OCI-M2 (cell line): ENCODE data around the gene ARHGAP12.
"Not testable (repeated sequence)": the region's sequence is repeated elsewhere in the genome, so short reads cannot be mapped to it uniquely, and the experiment has no call there.

ENCODE experiments used
- DNase-seq: peaks from one replicate; lab custom pipeline; 2025; ENCODE audit not compliant: unreplicated experiment; lab: John Stamatoyannopoulos, UW

The ARHGAP12 gene

DNA sequence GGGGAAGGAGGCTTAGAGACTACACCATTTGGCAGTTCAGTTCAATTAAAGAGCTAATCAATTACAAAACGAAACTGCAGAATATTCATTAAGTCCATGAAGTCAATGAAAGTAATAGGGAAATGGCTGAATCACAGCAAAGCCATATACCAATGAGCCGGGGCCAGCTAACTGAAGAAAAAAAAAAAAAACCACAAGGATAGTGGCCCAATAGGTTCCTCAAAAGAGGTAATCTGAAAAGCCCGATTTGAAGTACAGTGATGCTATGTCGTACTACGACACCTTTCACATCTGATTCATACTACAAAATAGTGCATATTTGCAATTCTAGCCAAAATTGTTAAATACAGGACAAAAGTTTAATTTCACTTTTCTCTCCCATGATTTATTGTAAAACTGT is 2.5 kb downstream of the ARHGAP12 start:
- no peak for DNase-seq

DNA sequence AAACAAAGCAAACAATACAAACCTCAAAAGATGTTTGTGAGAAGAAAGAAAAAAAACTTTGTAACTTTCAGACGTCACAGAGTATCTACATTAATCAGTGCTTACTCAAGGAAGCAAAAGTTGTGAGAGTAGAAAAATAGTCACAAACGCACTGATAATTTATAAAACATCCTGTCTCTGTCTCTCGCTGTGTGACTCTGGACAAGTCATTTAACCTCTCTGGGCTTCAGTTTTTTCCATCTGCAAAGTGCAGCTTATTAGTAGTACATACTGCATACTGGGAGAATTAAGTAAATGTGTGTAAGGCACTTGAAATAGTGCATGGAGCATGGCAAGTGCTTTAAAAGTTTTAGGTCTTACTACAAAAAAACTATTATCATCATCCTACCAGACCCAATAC is 3.8 kb downstream of the ARHGAP12 start:
- no peak for DNase-seq

DNA sequence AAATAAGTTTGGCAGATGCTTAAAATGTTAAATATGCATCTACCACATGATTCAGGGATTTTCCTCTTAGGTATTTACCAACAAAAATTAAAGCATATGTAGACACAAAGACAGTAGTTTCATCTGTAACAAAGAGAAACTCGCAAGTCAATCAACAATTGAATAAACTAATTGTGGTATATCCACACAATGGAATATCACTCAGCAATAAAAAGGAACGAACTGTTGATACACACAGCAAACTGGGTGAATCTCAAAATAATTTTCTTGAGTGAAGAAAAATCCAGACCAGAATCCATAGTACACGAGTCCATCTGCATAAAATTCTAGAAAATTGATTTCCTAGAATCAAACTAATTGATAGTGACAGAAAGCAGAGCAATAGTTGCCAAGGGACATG is 5.2 kb downstream of the ARHGAP12 start:
- no peak for DNase-seq

DNA sequence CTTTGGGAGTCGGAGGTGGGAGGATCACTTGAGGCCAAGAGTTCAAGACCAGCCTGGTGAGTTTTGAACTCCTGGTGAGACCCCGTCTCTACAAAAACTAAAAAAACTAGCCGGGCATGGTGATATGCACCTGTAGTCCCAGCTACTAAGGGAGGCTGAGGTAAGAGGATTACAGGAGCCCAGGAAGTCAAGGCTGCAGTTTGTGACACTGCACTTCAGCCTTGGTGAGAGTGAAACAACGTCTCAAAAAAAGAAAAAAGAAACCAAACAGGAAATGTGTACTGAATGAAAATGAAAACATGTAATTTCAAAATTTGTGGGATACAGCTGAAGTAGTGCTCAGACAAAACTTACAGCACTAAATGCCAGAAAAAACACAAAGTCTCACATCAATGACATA is 7.6 kb downstream of the ARHGAP12 start:
- no peak for DNase-seq

DNA sequence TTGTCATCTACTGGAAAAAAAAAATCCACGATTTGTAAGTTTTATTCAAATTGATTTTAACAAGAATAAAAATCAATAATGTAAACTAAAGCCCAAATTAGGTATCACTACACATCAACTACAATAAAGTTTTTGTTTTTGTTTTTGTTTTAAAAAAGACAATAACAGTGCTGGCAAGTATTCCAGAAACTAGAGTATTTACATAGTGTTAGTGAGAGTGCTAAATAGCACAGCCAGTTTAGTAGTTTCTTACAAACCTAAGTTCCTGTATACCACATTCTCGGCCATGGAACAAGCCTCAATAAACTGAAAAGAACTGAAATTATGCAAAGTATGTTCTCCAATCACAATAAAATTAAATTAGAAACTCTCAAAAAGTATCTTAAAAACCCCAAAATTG is 8.1 kb downstream of the ARHGAP12 start:
- no peak for DNase-seq

DNA sequence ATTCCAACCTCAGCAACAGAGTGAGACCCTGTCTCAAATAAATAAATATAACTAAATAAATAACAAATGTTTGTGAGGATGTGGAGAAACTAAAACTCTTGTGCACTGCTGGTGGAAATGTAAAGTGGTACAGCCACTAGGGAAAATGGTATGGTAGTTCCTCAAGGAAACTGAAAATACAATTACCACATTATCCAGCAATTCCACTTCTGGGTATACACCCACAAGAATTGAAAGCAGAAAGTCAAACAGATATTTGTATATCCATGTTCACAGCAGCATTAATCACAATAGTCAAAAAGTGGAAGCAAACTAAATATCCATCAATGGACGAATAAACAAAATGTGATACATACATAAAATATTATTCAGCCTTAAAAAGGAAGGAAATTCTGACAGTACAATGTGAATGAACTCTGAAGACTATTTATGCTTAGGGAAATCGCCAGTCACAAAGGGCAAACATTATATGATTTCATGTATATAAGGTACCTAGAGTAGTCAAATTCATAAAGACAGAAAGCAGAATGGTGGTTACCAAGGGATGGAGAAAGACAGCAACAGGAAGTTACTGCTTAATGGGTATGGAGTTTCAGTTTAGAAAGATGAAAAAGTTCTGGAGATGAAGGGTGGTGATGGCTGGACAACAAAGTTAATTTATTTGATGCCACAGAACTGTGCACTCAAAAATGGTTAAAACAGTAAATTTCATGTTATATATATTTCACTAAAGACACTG is 9.8 kb downstream of the ARHGAP12 start:
- no peak for DNase-seq

DNA sequence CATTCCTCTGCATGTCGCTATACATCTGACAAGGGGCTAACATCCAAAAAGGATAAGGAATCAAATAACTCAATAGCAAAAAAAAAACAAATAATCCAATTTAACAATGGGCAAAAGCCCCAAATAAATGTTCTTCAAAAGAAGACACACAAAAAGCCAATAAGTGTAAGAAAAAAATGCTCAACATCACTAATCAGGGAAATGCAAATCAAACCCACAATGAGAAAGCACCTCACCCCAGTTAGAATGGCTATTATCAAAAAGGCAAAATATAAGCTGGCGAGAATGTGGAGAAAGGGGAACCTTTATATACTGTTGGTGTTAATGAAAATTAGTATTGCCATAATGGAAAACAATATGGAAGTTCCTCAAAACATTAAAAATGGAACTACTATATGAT is 14.3 kb downstream of the ARHGAP12 start:
- no peak for DNase-seq

DNA sequence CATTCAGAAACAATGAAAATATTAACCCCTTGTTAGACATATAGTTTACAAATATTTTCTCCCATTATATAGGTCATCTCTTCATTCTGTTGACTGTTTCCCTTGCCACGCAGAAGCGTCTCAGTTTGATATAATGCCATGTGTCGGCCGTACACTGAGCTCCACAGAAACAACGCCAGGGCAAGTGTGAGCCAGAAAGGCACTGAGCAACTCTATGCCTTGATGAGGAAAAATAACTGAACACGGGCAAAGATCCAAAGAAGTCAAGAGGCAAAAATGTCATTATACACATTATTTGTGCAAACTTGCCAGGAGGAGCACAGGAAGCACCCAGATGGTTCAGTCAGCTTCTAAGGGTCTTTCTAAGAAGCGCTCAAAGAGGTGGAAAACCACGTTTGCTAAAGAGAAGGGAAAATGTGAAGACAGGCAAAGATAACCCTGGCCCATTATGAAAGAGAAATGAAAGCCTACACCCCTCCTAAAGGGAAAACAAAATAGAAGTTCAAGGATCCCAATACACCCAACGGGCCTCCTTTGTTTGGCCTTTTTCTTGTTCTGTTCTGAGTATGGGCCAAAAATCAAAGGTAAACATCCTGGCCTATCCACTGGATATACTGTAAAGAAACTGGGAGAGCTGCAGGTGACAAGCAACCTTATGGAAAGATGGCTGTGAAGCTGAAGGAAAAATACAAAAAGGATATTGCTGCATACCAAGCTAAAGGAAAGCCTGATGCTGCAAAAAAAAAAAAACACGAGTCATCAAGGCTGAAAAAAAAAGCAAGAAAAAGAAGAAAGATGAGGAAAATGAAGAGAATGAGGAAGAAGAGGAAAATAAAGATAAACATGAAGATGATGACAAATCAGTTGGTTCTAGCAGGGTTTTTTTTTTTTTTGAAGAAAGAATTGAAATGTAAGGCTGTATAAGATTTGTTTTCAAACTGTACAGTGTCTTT is 15.5 kb downstream of the ARHGAP12 start:
- DNase-seq: no peak

DNA sequence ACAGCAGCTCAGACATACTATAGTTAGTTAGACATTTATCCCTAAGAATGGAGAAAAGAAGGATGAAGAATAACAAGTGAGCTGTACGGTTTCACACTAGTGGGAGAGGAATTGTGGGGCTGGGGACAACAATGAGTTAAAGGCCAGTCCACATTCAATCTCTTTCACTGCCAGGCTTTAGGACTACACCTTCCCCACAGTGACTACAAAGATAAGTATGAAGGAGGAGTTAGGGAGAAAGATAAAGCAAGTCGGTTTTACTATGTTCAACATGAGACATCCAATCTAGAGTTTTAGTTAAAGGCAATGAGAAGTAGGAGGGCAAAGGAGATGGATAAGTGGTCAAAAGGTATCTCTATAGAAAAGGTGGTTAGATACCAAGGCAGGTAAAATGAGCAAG is 16.3 kb downstream of the ARHGAP12 start:
- no peak for DNase-seq

DNA sequence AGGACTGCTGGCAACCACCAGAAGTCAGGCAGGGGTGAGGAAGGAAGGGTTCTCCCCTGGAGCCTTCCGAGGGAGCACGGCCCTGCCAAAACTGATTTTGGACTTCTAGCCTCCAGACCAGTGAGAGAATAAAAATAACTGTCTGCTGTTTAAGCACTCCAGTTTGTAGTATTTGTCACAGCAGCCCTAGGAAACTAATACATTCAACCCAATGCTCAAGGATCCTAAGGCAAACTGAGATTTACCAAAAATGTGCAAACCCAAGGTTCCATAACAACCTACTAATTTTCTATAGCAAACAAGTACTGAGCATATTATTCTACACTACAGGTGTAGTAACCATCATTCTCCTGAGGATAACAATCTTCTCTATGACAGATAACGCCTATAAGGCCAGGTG is 18.6 kb downstream of the ARHGAP12 start:
- no peak for DNase-seq

DNA sequence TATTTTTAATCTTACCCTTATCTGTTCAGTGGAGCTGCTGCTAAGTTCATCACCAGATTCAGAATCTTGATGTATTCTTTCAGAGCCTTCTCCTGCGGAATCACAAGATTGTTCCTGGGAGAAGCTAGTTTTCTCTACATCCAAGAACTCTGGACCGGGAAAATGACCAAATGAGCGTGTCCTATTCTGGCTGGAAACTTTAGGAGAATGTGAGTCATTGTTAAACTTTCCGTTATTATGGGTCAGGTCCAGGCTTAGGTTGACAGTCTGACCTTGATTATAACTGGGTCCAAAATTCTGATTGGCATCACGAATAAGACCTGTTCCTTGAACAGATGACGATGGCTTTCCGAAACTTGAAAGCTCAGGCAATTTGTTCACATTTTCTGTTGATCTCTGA is 20.5 kb downstream of the ARHGAP12 start:
- DNase-seq: no peak

DNA sequence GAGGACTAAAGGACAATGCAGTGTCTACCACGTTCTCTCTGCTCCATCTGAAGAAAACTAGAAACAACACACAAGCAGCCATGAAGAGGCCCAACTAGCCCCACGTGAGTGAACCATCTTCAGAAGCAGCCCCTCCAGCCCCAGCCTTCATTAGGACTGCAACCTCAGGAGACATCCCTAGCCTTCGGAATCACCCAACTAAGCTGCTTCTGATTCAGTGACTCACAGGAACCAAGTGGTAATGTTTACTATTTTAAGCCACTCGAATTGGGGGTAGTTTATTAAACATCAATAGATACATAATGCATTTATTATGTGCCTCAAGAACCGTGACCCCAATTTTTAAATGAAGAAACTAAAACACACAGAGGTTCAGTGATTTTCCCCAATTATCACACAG is 22.6 kb downstream of the ARHGAP12 start:
- DNase-seq: no peak

DNA sequence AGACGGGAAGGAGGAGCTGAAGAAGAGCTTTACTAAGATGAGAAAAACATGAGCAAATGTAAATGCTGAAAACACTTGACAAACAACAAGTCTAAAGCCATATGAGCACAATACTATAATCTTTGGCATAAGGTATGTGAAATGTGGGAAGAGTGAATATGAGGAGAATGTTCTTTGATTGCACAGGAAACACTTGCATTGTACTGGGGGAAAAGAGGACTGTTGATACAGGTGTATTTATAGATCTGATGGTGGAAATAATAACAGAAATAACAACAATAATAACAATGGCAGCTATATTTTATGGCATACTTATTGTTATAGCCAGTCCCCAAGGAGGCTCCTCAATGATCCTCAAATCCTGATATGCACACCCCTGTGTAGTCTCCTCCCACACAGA is 23.0 kb downstream of the ARHGAP12 start:
- no peak for DNase-seq

DNA sequence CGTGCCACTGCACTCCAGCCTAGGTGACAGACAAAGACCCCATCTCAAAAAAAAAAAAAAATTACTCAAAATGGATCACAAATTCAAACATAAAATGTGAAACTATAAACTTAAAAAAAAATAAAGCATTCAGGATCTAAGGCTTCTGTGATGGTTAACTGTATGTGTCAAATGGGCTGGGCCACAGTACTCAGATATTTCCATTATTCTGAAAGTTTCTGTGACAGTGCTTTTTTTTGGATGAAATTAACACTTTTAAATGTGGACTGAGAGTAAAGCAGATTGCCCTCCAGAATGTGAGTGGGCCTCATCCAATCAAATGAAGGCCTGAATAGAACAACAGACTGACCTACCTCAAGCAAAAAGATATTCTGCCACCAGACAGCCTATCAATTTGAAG is 26.0 kb downstream of the ARHGAP12 start:
- no peak for DNase-seq

DNA sequence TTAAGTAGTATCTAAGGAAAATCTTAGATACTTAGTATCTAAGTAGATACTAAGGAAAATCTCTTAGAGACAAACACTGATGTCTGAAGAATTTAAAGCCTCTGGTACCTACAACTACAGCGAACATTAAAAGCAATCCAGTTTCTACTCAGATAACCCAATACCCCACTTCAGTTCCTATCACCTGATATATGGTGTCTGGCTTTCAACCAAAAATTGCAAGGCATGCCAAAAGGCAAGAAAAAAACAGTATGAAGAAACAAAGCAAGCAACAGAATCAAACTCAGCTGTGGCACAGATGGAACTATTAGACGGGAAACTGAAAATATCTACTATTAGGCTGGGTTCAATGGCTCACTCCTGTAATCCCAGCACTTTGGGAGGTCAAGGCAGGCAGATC is 31.1 kb downstream of the ARHGAP12 start:
- DNase-seq: no peak

DNA sequence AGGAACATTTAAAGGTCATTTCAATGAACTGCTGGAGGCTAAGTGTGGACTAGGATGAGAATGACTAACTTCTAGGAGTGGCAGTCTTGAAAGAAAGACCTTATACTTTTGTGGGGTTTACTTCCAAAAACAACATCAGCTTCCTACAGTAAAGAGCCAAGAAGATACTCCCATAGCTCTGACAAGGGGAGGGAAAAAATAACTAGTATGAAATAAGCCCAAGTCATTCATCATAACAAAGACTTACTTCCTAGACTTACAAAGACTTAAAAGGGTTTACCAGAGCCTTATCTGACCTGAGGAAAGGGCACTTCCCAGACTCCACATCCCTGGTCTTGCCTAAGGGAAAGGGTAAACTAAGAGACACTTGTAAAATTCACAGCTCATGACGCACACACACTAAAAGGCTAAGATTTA is 31.7 kb downstream of the ARHGAP12 start:
- DNase-seq: no peak

DNA sequence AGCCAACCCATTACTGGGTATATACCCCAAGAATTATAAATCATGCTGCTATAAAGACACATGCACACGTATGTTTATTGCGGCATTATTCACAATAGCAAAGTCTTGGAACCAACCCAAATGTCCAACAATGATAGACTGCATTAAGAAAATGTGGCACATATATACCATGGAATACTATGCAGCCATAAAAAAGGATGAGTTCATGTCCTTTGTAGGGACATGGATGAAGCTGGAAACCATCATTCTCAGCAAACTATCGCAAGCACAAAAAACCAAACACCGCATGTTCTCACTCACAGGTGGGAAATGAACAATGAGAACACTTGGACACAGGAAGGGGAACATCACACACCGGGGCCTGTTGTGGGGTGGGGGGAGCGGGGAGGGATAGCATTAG is 32.9 kb downstream of the ARHGAP12 start:
- not testable (repeated sequence) for DNase-seq

DNA sequence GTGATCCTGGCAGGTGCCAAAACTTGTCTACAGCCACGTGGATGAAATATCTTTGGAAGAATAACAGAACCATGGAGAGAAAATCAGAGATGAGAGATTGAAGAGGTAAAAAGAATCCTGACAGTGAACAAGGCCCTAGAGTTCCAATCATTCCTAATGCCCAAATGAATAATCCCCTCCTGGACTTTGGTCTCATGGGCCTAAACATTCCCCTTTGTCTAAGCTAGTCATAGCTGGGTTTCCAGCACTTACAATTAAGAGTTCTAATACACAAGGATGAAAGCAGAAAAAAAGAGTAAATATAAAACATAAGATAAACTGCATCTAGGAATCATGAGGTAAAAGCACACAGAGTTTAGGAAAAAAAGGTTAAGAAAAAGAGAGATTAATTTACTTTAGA is 40.2 kb downstream of the ARHGAP12 start:
- no peak for DNase-seq

DNA sequence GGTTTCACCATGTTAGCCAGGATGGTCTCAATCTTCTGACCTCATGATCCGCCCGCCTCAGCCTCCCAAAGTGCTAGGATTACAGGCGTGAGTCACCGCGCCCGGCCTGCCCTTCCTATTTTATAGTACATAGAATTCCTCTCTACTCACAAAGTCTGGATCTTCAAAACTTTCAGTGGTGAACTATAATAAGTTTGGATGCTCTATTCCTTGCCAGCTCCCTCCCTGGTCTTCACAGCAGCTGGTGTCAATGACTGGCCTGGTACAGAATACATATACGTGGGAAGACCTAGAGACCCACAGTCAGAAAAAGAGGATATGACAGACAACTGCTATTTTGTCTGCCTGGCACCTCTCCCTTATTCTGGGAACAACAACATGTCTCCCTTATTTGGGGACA is 40.8 kb downstream of the ARHGAP12 start:
- no peak for DNase-seq

DNA sequence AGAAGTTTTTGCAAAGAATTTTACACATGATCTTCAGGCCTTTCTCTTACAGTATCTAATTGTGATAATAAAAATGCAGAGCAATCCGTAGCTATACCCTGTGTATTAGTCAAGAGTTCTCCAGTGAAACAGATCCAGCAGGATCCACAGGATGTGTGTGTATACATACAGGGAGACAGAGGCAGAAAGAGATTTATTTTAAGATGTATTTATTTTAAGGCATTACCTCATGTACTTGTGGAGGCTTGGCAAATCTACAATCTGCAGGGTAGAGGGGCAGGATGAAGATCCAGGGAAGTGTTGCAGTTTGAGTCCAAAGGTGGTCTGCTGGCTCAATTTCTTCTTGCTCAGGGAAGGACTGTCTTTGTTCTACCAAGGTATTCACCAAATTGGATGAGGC is 41.7 kb downstream of the ARHGAP12 start:
- DNase-seq: no peak

DNA sequence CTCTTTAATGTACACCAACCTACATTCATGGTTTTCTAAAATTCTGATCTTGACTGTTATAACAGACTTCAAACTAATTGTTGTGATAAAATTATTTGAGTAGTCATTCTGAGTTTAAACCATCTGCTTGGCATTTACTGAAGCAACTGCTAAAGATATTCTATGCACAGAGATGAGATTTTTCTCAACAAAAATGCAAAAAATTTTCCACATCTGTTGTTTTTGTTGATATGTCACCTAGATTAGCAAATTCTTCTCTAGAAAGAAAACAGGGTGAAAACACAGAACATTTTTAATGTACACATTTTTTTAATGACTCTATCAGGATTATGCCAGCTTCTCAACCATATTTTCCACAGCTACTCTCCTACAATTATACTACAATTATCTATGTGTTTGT is 42.7 kb downstream of the ARHGAP12 start:
- no peak for DNase-seq

DNA sequence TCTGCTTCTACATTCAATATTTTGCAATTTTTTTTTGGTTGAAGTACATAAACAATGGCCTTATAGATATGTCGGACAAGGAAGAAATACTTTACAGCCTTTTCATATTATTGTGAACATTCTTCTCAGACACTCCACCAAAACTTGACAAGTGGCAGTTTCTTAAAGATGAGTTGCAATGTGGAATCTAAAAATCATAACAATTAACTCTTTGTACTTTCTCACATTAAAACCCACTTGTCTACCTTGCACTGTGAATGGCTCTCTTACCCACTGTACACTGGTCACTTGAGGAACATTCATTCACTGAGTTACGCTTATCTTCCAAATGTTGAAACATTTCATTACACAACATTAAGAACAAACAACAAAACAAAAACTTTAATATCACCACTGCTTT is 44.2 kb downstream of the ARHGAP12 start:
- DNase-seq: no peak
